ENCODE measurements around the gene MRRF.

The MRRF gene, protein sequence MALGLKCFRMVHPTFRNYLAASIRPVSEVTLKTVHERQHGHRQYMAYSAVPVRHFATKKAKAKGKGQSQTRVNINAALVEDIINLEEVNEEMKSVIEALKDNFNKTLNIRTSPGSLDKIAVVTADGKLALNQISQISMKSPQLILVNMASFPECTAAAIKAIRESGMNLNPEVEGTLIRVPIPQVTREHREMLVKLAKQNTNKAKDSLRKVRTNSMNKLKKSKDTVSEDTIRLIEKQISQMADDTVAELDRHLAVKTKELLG

DNA sequence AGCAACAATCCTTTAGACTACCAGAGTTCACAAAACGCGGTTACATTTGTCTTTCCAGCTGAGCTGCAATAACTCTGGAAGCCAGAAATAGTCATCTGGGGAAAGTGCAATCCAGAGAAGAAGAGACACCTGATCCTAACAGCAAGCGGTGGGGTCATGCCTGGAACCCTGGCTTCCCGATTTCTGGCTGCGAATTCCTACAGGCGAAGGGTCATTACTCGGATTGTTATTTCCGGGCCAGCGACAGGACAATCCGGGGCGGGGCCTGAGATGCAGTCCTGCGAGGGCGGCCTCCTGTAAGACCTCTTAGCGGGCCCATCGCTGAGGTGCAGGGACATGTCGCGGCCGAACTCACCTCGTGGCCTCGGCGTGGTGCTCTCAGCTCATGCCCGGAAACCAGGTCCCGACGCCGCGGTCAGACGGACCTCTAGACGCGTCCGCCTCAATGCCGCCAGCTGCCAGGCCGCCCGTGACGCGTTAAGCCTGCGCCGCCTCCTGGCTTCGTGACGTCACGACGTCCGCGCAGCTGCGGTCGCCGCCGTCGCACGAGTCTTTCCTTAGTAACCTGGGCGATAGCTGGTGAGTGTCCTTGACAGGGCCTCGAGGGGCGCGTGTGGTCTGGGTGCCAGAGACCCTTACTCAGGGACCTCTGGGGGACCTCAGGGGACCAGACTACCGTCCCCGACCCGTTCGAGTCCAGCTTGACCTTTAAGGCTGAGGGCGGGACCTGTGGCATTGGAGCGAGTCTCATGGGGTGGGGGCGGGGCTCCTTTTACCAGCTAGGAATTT lies at the start of gene MRRF, which contains the start of gene RBM18:
TSS of gene MRRF (plus strand) at position 523 of the 789 bp plus-strand sequence. CDS start 6,010 bp downstream, outside the sequence.
TSS of gene RBM18 (minus strand) at position 481 of the 789 bp plus-strand sequence. CDS start 3,348 bp downstream, outside the sequence.
- peak; percentile 94 for DNase-seq

GRCh38 chr9:122215663-122216062 lies 49.0 kb upstream of the MRRF start:
- DNase-seq = no peak

GRCh38 chr9:122216138-122216797 lies 48.4 kb upstream of the MRRF start:
- no peak for DNase-seq

DNA sequence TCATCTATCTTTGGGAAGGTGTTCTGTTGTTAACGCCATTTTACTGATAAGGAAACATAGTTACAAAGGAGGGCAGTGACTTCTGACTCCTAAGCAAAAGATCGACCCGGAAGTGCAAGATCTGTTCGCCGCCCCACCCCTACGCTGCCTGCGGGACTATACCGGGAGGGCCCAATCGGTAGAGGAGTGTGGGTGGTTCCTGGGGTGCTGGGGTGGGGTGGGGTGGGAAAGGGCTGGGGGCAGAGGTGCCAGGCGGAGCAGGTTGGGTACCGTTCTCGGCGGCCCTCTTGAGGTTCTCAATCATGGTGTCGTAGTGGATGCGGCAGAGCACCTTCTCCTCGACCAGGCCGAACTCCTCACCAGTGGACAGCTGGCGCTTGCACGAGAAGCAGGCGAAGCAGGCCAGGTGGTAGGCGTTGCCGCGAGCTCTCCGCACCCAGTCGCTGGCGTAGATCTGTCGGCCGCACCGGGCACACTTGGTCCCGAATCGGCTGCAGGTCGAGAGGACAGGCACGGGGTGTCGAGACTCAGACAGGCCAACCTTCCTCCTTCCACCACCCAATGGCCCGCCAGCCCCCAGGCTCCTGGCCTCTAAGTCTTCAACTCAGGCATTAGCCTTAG lies 47.8 kb upstream of the MRRF start:
- no peak for DNase-seq

- no peak for DNase-seq
Observed at GRCh38 chr9:122217640-122218039, 47.0 kb upstream of the MRRF start.

DNA sequence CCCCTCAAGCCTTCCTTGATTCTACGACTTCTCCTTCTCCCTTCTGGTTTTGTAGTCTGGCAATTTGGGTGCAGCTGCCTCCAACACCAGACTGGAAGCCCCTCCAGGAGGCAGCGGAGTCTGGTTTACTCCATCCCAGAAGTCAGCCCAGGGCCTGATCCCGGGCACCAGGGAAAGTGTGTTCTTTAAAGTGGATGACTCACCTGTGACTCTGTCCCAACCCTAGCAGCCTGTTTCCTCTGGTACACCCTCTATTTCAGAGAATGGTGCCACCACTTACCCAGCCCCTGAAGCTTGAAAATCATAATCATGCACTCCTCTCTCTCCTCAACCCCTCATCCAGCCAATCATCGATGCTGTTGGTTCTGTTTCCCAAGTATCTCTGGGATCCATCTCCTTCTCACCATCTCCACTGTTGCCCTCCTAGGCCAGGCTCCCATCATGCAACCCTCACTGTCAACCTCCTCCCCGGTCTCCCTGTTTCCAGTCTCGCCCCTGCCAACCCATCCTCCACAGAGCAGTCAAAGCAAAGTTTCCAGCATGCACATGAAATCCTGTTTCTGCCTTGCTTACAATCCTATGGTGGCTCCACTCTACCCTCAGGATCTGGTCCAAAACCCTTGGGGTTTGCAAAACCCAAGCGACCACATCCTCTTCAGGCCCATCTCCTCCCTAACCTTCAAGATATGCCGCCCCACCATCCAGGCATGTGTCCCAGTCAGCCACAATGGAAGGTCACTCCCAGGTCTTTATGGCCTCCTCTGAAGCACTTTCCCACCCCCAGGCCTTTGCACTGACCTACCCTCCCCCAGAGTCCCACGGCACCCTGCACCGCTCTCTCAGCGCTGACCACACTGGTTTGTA lies 46.4 kb upstream of the MRRF start:
- DNase-seq = no peak

DNA sequence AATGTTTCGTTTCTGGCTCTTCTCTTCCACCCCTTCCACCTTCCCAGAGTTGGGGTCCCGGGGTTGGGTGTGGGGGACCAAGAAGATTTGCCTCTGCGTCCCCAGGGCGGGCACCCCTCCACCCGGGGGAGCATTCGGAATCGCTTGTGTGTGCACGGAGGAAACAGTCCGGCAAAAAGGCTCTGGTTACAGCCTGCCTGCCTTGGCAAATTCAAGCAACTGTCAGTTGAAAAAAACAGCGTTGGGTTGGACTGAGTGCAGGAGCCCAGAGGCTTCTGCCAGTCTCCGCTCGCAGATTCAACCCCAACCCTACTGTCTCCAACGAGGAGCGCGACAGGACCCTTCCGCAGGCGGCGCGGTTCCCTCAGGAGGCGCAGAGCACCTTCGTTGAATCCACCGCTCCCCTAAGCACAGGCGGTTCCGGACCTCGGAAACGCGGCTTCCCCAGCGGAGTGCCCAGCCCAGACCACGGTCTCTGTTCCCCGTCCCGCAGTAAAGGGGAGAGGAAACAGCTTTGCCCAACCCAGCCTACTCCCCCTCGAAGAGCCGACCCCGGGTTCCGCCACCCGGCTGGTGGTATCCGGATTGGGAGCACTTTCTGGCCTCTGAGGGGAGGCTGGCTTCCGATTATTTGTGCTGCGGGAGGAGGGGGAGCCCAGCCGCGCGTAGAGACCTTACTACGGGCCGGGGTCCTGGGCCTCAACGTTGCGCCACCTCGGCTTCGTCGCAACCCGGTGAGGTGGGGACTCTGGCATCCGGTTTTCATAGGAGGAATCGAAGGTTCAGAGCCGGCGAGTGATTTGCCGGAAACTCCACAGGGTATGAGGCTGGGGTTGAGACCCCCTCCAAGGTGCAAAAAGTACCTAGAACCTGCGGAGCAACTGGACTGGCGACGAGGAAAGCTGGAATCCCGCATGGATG lies 45.5 kb upstream of the MRRF start:
- no peak for DNase-seq

DNA sequence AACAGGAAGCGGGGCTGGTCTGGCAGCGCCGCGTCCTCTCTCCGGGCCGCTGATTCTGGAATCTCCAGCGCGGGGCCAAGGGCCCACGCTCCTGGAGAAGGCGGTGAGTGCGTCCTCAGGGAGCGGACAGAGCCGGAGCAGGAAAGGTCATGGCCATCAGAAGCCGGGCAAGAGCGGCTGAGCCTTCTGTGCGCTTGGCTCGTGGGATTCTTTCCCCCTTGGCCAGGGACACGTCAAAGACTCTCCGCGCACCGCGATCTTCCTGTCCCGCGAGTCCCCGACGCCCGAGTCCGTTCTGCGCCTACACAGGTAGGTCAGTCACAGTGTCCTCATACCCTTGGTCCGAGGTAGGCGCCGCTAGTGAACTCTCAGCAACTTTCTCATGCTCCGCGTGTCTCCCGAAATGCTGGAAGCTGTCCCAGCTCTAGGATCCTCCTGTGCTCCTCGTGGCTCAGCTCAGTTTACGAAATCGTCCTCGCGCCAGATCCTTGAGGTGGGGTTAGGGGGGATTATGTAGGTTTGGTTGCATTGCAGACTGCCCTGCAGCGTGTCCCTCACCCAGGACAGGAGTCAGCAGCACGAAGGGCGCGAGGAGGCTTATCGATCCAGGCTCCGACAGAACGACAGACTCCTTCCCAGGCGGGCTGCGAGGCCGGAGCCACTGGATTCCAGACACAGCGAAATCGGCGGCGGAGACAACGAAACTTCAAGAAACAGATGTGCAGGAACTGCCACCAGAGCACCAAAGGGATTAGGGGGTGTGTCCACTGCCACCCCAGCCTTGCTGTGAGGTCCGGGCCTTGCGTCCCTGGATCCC lies 44.6 kb upstream of the MRRF start:
- DNase-seq = no peak

DNA sequence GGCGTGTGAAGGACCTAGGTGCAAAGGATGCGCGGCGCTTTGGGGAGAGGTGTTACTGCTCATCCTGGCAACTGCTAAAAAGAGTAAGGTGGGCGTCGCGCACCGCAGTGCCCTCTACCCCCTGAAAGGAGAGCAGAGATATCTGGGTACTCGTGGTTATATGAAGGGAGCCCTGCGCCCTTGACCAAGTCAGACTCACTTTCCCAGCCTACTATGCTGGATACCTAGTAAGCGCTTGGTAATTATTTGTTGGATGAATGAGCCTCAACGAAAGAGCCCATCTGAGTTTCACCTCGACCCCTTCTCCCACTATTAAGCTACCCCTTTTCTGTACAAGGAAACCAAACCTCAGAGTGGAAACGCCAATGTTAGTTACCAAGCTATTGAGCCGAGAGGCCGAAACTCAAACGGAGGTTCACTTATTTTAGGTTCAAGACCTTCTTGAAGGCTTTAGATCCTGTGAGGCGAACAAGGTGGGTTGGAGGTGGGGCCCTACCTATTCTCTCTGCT lies 44.0 kb upstream of the MRRF start:
- DNase-seq = no peak

- no peak for DNase-seq
Observed at GRCh38 chr9:122221183-122221811, 43.4 kb upstream of the MRRF start.

DNA sequence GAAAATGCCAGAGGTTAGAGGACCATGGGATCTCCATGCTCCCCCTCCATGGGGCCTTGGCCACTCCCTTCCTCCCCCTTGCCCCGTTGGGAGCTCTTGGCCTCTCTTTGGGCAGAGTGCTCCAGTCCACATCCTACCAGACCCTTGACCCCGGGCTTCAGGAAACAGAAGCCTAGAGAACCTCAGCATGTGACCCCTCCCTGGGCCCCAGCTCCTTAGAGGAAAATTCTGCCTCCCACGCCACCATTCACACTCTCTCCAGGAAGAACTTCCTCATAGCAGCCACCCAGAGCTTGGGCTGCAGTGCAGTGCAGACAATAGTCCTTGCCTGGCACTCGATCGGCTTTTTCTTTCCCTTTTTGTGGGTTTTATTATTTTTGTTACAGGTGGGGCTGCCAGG lies 41.9 kb upstream of the MRRF start:
- DNase-seq = no peak

GRCh38 chr9:122223435-122223834 lies 41.2 kb upstream of the MRRF start:
- no peak for DNase-seq

GRCh38 chr9:122225312-122226141 lies 39.2 kb upstream of the MRRF start:
- no peak for DNase-seq

GRCh38 chr9:122226142-122226757 lies 38.4 kb upstream of the MRRF start:
- DNase-seq = no peak

DNA sequence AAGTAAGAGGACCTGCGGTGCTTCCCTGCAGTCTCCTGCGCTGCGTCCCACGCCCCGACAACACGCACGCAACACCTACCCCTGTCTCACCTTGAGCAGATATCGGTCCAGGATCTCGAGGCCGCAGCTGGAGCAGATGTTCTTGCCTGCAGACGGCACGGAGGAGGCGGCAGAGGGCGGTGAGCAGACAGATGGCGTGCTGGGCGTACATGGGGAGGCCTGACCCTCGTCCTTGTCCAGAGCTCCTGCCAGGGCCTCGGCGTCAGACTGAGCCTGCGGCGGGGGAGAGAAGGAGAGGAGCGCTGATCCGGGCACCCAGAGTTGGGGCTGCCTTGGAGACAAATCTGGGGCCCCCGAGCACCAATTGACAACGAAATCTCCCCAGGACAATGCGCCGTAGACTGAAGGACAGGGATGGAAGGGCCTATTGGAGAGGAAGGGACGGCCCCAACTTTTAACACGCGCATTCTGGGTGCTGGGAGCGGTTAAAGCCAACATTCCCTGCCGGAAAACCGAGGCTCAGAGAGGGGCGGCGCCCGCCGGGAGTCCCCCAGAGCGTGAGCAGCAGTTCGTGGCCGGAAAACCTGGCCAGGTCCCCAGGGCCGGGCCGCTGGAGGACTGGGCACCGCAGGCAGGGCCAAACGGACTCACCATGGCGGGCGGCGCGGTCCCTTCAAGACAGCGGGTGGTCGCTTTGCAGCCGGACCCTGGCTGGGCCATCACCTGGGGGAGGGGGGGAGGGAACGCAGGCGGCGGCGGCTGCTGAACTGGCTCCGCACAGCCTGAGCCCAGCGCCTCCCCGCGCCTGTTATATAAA lies 37.7 kb upstream of the MRRF start:
- DNase-seq = no peak

DNA sequence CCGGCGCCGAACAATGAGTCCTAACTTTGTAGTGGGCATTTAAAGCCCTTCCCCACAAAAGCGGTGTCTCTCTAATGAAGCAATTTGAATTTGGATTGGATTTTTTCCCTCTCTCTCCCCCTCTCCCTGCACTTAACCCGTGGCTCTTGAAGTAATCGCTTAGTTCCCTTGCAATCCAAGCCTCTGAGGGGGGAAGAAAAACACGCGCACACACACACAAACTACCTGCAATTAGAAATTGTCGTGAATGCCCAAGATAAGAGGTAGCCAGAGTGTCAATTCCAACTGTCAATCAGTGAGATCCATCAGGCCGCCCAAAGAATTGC lies 37.1 kb upstream of the MRRF start:
- no peak for DNase-seq

DNA sequence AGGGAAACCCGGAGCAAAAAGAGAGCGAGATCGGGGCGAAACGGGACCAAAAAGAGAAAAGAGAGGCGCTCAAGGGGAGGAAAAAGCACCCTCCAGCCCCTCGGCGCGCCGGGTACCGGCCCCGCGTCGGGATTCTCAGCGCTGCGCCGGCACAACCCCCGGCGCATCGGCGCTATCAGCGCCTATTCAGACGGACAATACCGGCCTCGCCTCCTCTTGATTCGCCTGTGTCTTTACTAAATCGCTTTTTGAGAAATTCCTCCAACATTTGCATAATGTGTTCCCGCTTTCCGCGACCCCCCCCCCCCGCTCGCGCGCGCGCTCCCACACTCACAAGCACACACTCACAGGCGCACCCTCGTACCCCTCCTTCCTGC lies 36.5 kb upstream of the MRRF start:
- DNase-seq = no peak

All from activated T-cell treated with anti-CD3 and anti-CD28 coated beads, Interleukin-2, amount 50 U/mL, for 1 hour (primary cell).